ENCODE measurements around the gene PTGS2. TPM values are rescaled to one million over a fixed set of nuclear protein-coding genes. Genes with fewer than 3 reads are reported as not detected.

PTGS2 gene
- total RNA-seq, 1 donor from 2014 or later, result 0.85 TPM

GRCh38 chr1:186708694-186709097 is 28.5 kb upstream of the PTGS2 start:
- no peaks in the 10 kb centered on the region for H3K4me1 ChIP-seq
- no peak for TF ChIP-seq CTCF (IDR thresholded peaks at IDR 0.05; ENCODE audit: borderline replicate concordance)
- H3K27ac ChIP-seq (replicated peaks), result no peak overlapping the region
- no peak for DNase-seq
- H3K4me3 ChIP-seq, result no peak overlapping the region
- no peaks in the 10 kb centered on the region for H3K9me3 ChIP-seq (replicated peaks)
- intact Hi-C loops (cut with micrococcal nuclease), result no loop called here
- no peaks in the 10 kb centered on the region for H3K36me3 ChIP-seq
- H3K27me3 ChIP-seq (ENCODE audit: low read depth), result no peaks in the 10 kb centered on the region

- Histone ChIP-seq H3K27me3 (ENCODE audit: low read depth) (no peaks in the 10 kb centered on the region), H3K4me1 (no peaks in the 10 kb centered on the region), H3K9me3 (replicated peaks) (no peaks in the 10 kb centered on the region), H3K36me3 (no peaks in the 10 kb centered on the region), H3K4me3 (no peak overlapping the region), H3K27ac (replicated peaks) (no peak overlapping the region)
- intact Hi-C loops (cut with micrococcal nuclease), result no loop called here
- no peak for DNase-seq
- TF ChIP-seq CTCF (IDR thresholded peaks at IDR 0.05; ENCODE audit: borderline replicate concordance), result no peak
These were observed 23.1 kb upstream of the PTGS2 start for GRCh38 chr1:186703209-186703766.

GRCh38 chr1:186700722-186701121 is 20.5 kb upstream of the PTGS2 start:
- H3K4me3 ChIP-seq, result no peak overlapping the region
- no peaks in the 10 kb centered on the region for H3K4me1 ChIP-seq
- intact Hi-C loops (cut with micrococcal nuclease), result no loop called here
- no peak overlapping the region for H3K27ac ChIP-seq (replicated peaks)
- H3K9me3 ChIP-seq (replicated peaks), result no peaks in the 10 kb centered on the region
- no peaks in the 10 kb centered on the region for H3K27me3 ChIP-seq (ENCODE audit: low read depth)
- no peak for TF ChIP-seq CTCF (IDR thresholded peaks at IDR 0.05; ENCODE audit: borderline replicate concordance)
- DNase-seq, result no peak
- H3K36me3 ChIP-seq, result no peaks in the 10 kb centered on the region

GRCh38 chr1:186699519-186699918 is 19.3 kb upstream of the PTGS2 start:
- H3K4me3 ChIP-seq, result no peak overlapping the region
- no peak overlapping the region for H3K27ac ChIP-seq (replicated peaks)
- DNase-seq, result no peak
- no peaks in the 10 kb centered on the region for H3K9me3 ChIP-seq (replicated peaks)
- intact Hi-C loops (cut with micrococcal nuclease), result no loop called here
- TF ChIP-seq CTCF (IDR thresholded peaks at IDR 0.05; ENCODE audit: borderline replicate concordance), result no peak
- no peaks in the 10 kb centered on the region for H3K27me3 ChIP-seq (ENCODE audit: low read depth)
- no peaks in the 10 kb centered on the region for H3K4me1 ChIP-seq
- H3K36me3 ChIP-seq, result no peaks in the 10 kb centered on the region

GRCh38 chr1:186689907-186690306 is 9.7 kb upstream of the PTGS2 start:
- no peaks in the 10 kb centered on the region for H3K4me1 ChIP-seq
- H3K27ac ChIP-seq (replicated peaks), result no peak overlapping the region
- intact Hi-C loops (cut with micrococcal nuclease), result no loop called here
- H3K36me3 ChIP-seq, result no peaks in the 10 kb centered on the region
- H3K4me3 ChIP-seq, result no peak overlapping the region
- DNase-seq, result no peak
- no peaks in the 10 kb centered on the region for H3K27me3 ChIP-seq (ENCODE audit: low read depth)
- no peak for TF ChIP-seq CTCF (IDR thresholded peaks at IDR 0.05; ENCODE audit: borderline replicate concordance)
- H3K9me3 ChIP-seq (replicated peaks), result peaks cover 26% of the 10 kb centered on the region

Data from left ventricle myocardium inferior (tissue), 1 donor.